Ectodermal cell (in vitro differentiated cells): ENCODE measurements around the gene MAP3K21.

ENCODE experiments used
- H3K27ac ChIP-seq: 2 replicates; pipeline ENCODE4 v1.7.0; 2013; ENCODE audit warnings: mild to moderate bottlenecking, low read depth, low read length; ENCODE audit not compliant: insufficient read depth, poor library complexity, severe bottlenecking
- H3K27me3 ChIP-seq: 2 replicates; pipeline ENCODE4 v1.7.0; 2013; ENCODE audit warnings: mild to moderate bottlenecking, low read length; ENCODE audit not compliant: insufficient read depth, control insufficient read depth, poor library complexity, severe bottlenecking
- H3K36me3 ChIP-seq: one replicate; pipeline ENCODE4 v1.7.0; 2013; ENCODE audit warnings: low read length; ENCODE audit not compliant: control insufficient read depth, insufficient read depth
- H3K4me1 ChIP-seq: one replicate; pipeline ENCODE4 v1.7.0; 2013; ENCODE audit warnings: low read length; ENCODE audit not compliant: control insufficient read depth, insufficient read depth
- H3K4me3 ChIP-seq: 2 replicates; pipeline ENCODE4 v1.7.0; 2013; ENCODE audit warnings: low read depth, low read length, control low read depth; ENCODE audit not compliant: insufficient read depth
- H3K9me3 ChIP-seq: 2 replicates; pipeline ENCODE4 v1.7.0; 2013; ENCODE audit warnings: mild to moderate bottlenecking, low read length, moderate library complexity; ENCODE audit not compliant: control insufficient read depth
- WGBS, 2 experiments: methylation state at CpG; one replicate each; pipeline ENCODE4 v1.1.7; 2013; ENCODE audit warnings: missing lambda C conversion rate in 2 of 2; 5-methylcytosine and 5-hydroxymethylcytosine counted together

The MAP3K21 gene

DNA sequence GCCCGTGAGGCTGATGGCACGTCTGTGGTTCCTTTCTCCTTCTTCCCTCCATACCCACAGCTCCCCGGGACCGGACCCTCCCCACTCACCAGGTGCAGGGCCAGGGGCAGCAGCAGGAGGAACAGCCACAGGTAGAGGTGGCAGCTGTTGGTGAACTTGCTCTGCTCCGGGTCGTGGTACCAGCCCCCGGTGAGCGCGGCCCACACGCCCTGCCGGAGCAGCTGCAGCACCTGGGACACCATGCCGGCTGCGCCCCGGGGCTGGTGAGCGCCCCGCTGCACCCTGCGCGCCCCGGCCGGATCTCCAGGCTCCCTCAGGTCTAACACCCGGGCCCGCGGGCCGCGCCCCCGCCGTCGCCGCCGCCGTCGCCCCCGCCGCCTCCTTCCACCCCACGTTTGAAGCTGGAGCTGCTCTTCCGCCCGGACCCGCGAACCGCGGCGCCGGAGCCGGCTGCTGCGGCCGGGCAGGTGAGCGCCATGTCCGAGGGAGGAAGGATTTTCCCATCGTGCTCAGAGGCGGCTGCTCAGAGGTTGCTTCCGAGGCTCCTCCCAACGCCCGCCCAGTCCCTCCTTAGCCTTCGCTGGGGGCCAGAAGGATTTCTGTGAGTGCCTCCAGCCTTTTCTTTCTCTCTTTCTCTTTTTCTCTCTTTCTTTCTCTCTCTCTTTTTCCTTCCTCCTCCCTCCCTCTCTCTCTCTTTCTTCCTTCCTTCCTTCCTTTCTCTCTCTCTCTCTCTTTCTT lies 32.1 kb upstream of the MAP3K21 start, which contains the start of gene PCNX2:
Gene PCNX2, minus strand, starts transcription at position 489 of the 738 bp plus-strand sequence. Its CDS starts 247 bp downstream, at position 242.
- peak within 1 kb of the TSS; percentile 70 for H3K4me3 ChIP-seq
- no peaks in the 10 kb centered on the region for H3K27me3 ChIP-seq
- WGBS, 2 experiments, result 0% methylated on average over 54 of the region's 54 CpGs
- no peaks in the 10 kb centered on the region for H3K36me3 ChIP-seq
- H3K4me1 ChIP-seq, result no peaks in the 10 kb centered on the region
- H3K9me3 ChIP-seq, result no peaks in the 10 kb centered on the region
- H3K27ac ChIP-seq, result no peak within 1 kb of the TSS

GRCh38 chr1:233295975-233296322 lies 31.6 kb upstream of the MAP3K21 start:
- no peaks in the 10 kb centered on the region for H3K4me1 ChIP-seq
- no peak overlapping the region for H3K4me3 ChIP-seq
- no peaks in the 10 kb centered on the region for H3K27me3 ChIP-seq
- H3K27ac ChIP-seq, result no peak overlapping the region
- no peaks in the 10 kb centered on the region for H3K9me3 ChIP-seq
- H3K36me3 ChIP-seq, result no peaks in the 10 kb centered on the region
- 13 to 16% methylated on average over 5 of the region's 5 CpGs for WGBS, 2 experiments

- no peak overlapping the region for H3K4me3 ChIP-seq
- no peaks in the 10 kb centered on the region for H3K27me3 ChIP-seq
- no peaks in the 10 kb centered on the region for H3K36me3 ChIP-seq
- 78 to 86% methylated on average over 4 to 5 of the region's 5 CpGs for WGBS, 2 experiments
- no peaks in the 10 kb centered on the region for H3K9me3 ChIP-seq
- no peak overlapping the region for H3K27ac ChIP-seq
- H3K4me1 ChIP-seq, result no peaks in the 10 kb centered on the region
Observed at GRCh38 chr1:233299450-233299849, 28.1 kb upstream of the MAP3K21 start.

DNA sequence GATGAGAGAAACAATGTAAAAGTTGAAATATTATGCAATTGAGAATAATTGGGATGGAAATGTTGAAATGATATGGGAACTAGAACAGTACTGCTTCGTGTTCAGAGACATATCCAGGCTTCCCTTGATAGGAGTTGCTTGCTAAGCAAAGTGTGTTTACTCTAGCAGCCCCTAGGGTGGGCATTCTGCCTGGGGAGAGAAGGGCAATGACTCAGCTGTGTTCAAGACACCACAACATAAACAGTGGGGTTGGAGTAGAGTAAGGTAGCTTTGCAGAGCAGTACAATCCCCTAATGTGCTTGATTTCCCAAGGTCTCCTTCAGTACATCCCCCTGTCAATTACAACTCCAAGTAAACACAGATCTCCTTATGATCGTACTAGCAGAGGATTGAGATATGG lies 27.2 kb upstream of the MAP3K21 start:
- 84 to 86% methylated on average over 2 of the region's 2 CpGs for whole genome bisulfite sequencing, 2 experiments
- no peaks in the 10 kb centered on the region for H3K9me3 ChIP-seq
- no peaks in the 10 kb centered on the region for H3K4me1 ChIP-seq

GRCh38 chr1:233304489-233305102 lies 22.9 kb upstream of the MAP3K21 start:
- 3 to 11% methylated on average over 1 of the region's 1 CpG for WGBS, 2 experiments
- Histone ChIP-seq H3K4me3 (no peak overlapping the region), H3K27me3 (no peaks in the 10 kb centered on the region), H3K27ac (no peak overlapping the region), H3K9me3 (no peaks in the 10 kb centered on the region), H3K36me3 (no peaks in the 10 kb centered on the region), H3K4me1 (no peaks in the 10 kb centered on the region)

More for the DNA sequence above, 27.2 kb upstream of the MAP3K21 start:
- no peak overlapping the region for H3K4me3 ChIP-seq
- no peak overlapping the region for H3K27ac ChIP-seq
- no peaks in the 10 kb centered on the region for H3K36me3 ChIP-seq
- H3K27me3 ChIP-seq, result no peaks in the 10 kb centered on the region

DNA sequence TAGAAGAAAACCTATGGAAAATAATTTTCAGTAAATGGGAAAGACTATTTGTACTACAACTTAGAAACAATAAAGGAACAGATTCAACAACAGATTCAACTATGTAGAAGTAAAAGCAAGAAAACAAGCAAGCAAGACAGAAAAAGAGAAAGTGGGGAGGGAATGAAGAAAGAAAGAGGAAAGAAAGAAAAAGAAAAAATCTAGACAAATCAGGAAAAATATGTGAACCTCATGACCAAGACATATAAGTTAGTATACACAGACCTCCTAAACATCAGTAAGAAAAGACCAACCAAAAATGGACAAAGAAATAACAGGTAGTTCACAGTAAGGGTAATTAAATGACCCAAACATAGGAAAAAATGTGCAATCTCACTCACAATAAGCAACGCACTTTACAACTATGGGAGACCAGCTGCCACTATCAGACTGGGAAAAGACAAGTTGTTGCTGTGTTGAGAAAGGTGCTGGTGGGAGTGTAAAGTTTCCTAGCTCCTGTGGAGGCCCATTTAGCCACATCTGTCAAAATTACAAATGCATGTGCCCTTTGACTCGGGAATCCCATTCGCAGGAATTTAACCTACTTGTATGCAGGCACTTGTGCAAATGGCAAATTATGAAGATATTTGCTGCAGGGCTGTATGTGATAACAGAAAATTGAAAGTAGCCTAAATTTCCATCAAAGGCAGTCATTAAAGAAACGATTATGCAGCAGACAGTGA lies 13.9 kb upstream of the MAP3K21 start:
- Histone ChIP-seq H3K9me3 (no peaks in the 10 kb centered on the region), H3K27me3 (no peaks in the 10 kb centered on the region), H3K4me1 (no peaks in the 10 kb centered on the region), H3K27ac (no peak overlapping the region), H3K4me3 (no peak overlapping the region), H3K36me3 (no peaks in the 10 kb centered on the region)
- WGBS, 2 experiments, result 85% methylated on average over 3 to 4 of the region's 4 CpGs

DNA sequence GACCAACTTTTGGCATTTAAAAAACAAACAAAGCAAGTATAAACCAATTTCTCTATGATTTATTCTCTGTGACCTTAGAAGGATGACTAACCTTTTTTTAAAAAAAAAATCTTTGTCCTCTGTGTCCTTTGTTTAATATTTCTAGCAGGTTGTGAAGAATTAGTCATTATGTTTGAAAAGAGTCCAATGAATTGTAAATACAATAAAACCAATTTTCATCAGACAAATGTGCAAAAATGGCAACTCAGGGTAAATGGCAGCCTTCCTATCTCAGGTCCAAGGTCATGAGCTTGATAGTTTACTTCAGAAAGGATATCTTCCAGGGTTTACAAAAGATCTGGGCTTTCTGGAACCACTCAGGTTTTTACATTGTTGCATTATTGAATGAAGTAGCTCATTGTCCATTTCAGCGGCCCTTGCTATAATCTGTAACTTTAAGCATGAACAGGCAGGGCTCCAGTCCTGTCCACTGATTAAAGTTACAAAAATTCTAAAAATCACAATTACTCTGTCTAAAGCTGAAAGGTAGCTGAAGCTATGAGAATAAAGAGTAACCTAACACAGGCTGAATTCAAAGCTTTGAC lies 11.7 kb upstream of the MAP3K21 start:
- Histone ChIP-seq H3K36me3 (no peaks in the 10 kb centered on the region), H3K4me1 (no peaks in the 10 kb centered on the region), H3K27ac (no peak overlapping the region), H3K9me3 (no peaks in the 10 kb centered on the region), H3K4me3 (no peak overlapping the region), H3K27me3 (no peaks in the 10 kb centered on the region)
- 79 to 100% methylated on average over 1 of the region's 1 CpG for WGBS, 2 experiments

DNA sequence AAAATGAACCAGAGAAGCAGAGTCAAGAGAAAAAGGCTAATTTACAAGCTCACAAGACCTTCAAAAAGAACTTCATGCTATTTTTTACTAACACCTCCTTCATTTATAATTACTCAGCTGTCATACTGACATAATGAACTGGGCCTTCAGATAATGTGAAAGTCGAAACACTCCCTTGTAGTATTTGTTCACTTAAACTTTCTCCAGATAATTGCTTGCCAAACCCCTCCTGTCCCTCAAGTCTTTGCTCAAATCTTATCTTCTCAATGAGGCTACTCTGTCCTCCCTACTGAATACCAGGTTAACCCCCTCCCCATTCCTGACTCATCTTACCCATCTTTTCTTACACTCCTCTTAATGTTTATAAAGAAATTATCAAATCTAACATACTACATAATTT lies 11.1 kb upstream of the MAP3K21 start:
- WGBS, 2 experiments, result 88 to 93% methylated on average over 1 of the region's 1 CpG
- Histone ChIP-seq H3K27me3 (no peaks in the 10 kb centered on the region), H3K4me3 (no peak overlapping the region), H3K36me3 (no peaks in the 10 kb centered on the region), H3K4me1 (no peaks in the 10 kb centered on the region), H3K27ac (no peak overlapping the region), H3K9me3 (no peaks in the 10 kb centered on the region)

DNA sequence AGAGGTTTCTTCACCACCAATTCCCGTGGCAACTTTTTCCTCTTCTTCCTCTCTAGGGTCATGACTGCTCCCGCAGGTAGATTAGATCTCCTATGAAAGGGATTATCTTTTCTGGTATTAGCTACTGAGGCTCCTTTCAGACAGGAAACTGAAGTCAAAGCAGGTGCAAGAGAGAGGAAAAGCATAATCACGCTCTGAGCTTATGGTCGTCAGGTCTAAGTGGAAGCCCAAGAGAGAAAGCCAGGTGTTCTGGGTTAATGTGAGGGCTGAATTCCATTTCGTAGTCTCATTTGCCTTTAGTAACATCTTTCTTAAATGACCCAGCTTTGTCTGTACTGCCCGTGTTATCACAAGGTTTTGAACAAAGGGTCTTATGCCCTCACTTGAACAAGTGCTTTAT lies 8.3 kb upstream of the MAP3K21 start:
- Histone ChIP-seq H3K36me3 (no peaks in the 10 kb centered on the region), H3K9me3 (no peaks in the 10 kb centered on the region), H3K27ac (no peak overlapping the region), H3K4me3 (no peak overlapping the region), H3K4me1 (no peaks in the 10 kb centered on the region), H3K27me3 (no peaks in the 10 kb centered on the region)
- WGBS, 2 experiments, result 75 to 77% methylated on average over 6 of the region's 6 CpGs

DNA sequence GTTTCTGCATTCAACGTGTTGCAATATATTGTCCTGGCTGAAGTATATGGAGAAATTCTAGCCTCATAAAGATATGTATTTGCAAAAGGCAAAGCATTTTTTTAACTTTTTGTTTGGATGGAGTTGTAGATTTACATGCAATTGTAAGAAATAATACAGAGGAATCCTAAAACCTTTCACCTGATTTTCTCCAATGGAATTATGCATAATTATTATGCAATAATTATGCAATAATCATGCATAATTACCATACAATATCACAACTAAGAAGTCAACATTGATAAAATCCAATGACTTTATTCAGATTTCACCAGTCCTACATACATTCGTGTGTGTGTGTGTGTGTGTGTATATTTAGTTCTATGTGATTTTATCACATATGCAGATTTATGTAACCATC lies 7.5 kb upstream of the MAP3K21 start:
- no peaks in the 10 kb centered on the region for H3K9me3 ChIP-seq
- H3K4me1 ChIP-seq, result no peaks in the 10 kb centered on the region
- H3K27ac ChIP-seq, result no peak overlapping the region
- 91 to 100% methylated on average over 1 of the region's 2 CpGs for WGBS, 2 experiments
- no peaks in the 10 kb centered on the region for H3K27me3 ChIP-seq
- H3K36me3 ChIP-seq, result no peaks in the 10 kb centered on the region
- no peak overlapping the region for H3K4me3 ChIP-seq
